NB4 (cell line): ENCODE measurements around the gene TMEM61.

Source experiments
- DNase-seq: peaks from one replicate; pipeline ENCODE4 v3.0.0; 2010; ENCODE audit warnings: low read depth
- H3K4me3 ChIP-seq: one replicate; pipeline ENCODE4 v1.5.1; 2011; ENCODE audit warnings: mild to moderate bottlenecking, low read depth, low read length, moderate library complexity
- MYC ChIP-seq: IDR thresholded peaks from 2 replicates; pipeline ENCODE4 v1.6.1; 2011; ENCODE audit warnings: low read depth, low read length
- POLR2A ChIP-seq: IDR thresholded peaks from 2 replicates; pipeline ENCODE4 v1.6.1; 2011; ENCODE audit warnings: mild to moderate bottlenecking; ENCODE audit not compliant: insufficient read length; ENCODE audit errors: extremely low read depth
- TF ChIP-seq, protein P1 (sequence below): IDR thresholded peaks from one replicate; pipeline ENCODE4 v1.5.1; 2012; ENCODE audit warnings: low read depth, low read length
- TF ChIP-seq, protein P2 (sequence below): IDR thresholded peaks from 2 replicates; pipeline ENCODE4 v1.6.1; 2011; ENCODE audit warnings: low read depth, low read length

Gene TMEM61

DNA sequence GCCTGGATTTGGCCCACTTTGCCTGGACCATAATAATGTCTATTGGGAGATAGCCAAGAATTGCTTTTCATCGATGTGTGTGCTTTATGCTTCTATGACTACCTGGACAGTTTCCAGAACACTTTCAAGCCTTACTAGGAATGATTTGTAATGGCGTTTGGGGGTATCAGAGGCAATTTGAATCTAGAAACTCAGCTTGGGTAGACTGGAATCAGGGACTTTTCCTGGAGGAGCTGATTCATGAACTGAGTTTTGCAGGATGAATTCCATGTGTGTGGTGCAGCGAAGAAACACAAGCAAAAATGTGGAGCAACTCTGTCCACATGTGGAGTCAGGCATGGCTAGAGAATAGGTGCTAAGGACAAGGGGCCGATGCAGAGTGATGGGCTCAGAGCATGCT, 11.9 kb upstream of the TMEM61 start:
- no peak for DNase-seq
- H3K4me3 ChIP-seq, result no peak overlapping the region
- TF ChIP-seq, protein P1, sequence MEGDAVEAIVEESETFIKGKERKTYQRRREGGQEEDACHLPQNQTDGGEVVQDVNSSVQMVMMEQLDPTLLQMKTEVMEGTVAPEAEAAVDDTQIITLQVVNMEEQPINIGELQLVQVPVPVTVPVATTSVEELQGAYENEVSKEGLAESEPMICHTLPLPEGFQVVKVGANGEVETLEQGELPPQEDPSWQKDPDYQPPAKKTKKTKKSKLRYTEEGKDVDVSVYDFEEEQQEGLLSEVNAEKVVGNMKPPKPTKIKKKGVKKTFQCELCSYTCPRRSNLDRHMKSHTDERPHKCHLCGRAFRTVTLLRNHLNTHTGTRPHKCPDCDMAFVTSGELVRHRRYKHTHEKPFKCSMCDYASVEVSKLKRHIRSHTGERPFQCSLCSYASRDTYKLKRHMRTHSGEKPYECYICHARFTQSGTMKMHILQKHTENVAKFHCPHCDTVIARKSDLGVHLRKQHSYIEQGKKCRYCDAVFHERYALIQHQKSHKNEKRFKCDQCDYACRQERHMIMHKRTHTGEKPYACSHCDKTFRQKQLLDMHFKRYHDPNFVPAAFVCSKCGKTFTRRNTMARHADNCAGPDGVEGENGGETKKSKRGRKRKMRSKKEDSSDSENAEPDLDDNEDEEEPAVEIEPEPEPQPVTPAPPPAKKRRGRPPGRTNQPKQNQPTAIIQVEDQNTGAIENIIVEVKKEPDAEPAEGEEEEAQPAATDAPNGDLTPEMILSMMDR, result no peak
- TF ChIP-seq MYC (no peak), POLR2A (no peak)
- TF ChIP-seq, protein P2, sequence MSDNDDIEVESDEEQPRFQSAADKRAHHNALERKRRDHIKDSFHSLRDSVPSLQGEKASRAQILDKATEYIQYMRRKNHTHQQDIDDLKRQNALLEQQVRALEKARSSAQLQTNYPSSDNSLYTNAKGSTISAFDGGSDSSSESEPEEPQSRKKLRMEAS, result no peak

DNA sequence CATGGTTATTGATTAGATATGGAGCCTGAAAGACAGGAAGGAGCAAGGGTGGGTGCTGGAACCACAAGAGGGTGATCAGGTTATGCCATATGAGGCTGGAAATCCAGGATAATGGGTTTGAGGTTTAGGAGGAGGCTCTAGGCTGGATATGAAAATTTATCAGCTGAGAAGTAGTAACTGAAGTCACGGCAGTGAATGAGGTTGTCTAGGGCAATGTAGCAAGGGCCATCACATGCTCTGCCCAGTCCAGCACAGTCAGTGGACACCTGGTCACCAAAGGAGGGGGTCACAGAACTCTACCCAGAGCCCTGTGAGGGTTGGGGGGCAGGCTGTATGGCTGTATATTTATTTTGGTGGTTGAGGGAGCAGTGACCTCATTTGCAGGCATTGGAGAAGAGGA, 10.5 kb upstream of the TMEM61 start:
- DNase-seq, result no peak

DNA sequence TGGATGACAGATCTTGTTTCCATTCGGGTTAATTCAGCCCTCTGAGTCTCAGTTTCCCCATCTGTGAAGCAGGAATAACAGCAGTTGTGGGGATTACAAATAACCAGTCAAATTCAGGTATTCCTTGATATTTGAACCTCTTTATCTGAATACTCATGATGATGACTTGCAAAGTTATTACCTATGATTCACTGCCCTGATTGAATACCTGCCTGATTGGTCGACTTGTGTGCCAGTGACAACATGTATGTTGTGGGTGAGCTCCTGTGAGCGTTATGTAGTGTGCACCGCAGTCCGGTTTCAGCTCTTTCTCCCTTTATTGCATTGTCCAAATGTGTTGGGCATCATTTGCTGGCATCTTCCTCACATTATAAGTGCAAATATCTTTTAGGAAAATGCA, 9.5 kb upstream of the TMEM61 start:
- no peak for DNase-seq
- TF ChIP-seq POLR2A, result no peak
- TF ChIP-seq, protein P2, result no peak
- TF ChIP-seq, protein P1, result no peak
- TF ChIP-seq MYC, result no peak
- H3K4me3 ChIP-seq, result no peak overlapping the region

More for the DNA sequence above, 10.5 kb upstream of the TMEM61 start:
- H3K4me3 ChIP-seq, result no peak overlapping the region
- TF ChIP-seq, protein P1, result no peak
- TF ChIP-seq, protein P2, result no peak
- TF ChIP-seq MYC (no peak), POLR2A (no peak)

DNA sequence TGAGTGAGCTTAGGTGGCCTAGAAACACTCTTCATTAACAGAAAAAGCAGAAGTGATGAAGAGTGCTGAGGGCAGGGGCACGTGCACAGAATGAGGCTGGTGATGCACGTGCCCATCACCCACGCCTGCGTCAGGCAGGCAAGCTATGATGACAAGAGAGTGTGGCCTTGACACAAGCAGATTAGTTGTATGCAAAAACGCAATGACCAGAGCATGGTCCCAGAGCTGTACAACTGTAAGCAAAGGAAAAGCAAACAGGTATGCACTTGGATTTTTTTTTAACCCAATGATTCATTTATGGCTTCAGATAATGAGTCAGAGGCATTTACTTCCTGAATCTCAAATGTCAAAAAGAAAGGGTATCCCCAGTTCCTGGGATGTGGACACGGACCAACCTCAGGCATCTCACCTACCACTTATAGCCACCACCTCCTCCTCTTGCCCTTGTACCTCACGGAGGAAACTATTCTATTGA, 9.1 kb upstream of the TMEM61 start:
- DNase-seq, result peak; percentile 35
- TF ChIP-seq, protein P2, result peak; percentile 77
- peak; percentile 33; the same call in 1 of the 2 replicates for TF ChIP-seq MYC
- TF ChIP-seq, protein P1, result no peak
- no peak overlapping the region for H3K4me3 ChIP-seq

DNA sequence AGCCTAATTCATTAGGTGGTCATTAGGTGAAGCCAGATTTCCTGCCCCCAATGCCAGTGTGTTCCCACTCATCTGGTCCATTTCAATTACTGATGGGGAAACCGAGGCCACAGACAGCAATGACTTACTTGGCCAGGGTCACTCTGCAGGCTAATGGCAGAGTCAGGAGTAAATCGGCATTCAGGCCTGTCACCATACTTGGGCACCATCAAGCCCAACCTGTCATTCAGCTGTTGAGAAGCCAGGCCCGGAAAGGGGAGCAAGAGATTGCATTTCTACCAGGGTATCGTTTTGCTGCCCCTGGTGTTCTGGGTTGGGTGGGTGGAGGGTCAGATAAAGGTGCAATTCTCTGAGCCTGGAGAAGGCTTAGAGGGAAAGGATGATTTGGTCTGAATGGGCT, 8.0 kb upstream of the TMEM61 start:
- no peak for DNase-seq
- no peak overlapping the region for H3K4me3 ChIP-seq
- no peak for TF ChIP-seq POLR2A
- TF ChIP-seq MYC, result no peak
- TF ChIP-seq, protein P2, result no peak
- TF ChIP-seq, protein P1, result no peak
